MM.1S (cell line): ENCODE results near the gene PTGDR2.

Source experiments
- DNase-seq: peaks from one replicate; pipeline ENCODE4 v3.0.0-alpha.2; 2015
- H2AFZ ChIP-seq: fragments of 300-600 bp; sonication (generic); 2 replicates; pipeline ENCODE4 v1.6.0; 2016; ENCODE audit warnings: antibody characterized with exemption, low read length
- H3F3A ChIP-seq: fragments of 300-600 bp; sonication (generic); 2 replicates; pipeline ENCODE4 v1.6.1; 2016; ENCODE audit warnings: mild to moderate bottlenecking, antibody characterized with exemption, low read length, moderate library complexity, mixed read lengths; ENCODE audit not compliant: insufficient read depth
- H3K27ac ChIP-seq: fragments of 300-600 bp; sonication (generic); 2 replicates; pipeline ENCODE4 v1.5.1; 2016; ENCODE audit warnings: mild to moderate bottlenecking, low read length
- H3K27me3 ChIP-seq: fragments of 300-600 bp; sonication (generic); replicated peaks from 2 replicates; pipeline ENCODE4 v1.6.0; 2016; ENCODE audit warnings: low read length; ENCODE audit not compliant: insufficient read depth
- H3K36me3 ChIP-seq: fragments of 300-600 bp; sonication (generic); replicated peaks from 2 replicates; pipeline ENCODE4 v1.6.1; 2016; ENCODE audit warnings: mild to moderate bottlenecking, low read length, mixed read lengths; ENCODE audit not compliant: insufficient read depth
- H3K4me1 ChIP-seq: fragments of 300-600 bp; sonication (generic); 2 replicates; pipeline ENCODE4 v1.6.1; 2016; ENCODE audit warnings: low read length, mixed read lengths
- H3K4me2 ChIP-seq: fragments of 300-600 bp; sonication (generic); 2 replicates; pipeline ENCODE4 v1.6.0; 2016; ENCODE audit warnings: low read depth, low read length
- H3K4me3 ChIP-seq: fragments of 300-600 bp; sonication (generic); 2 replicates; pipeline ENCODE4 v1.5.1; 2016; ENCODE audit warnings: low read length, mixed read lengths
- H3K79me2 ChIP-seq: fragments of 300-600 bp; sonication (generic); 2 replicates; pipeline ENCODE4 v1.6.1; 2016; ENCODE audit warnings: mixed run types, low read length, mixed read lengths
- H3K9ac ChIP-seq: fragments of 300-600 bp; sonication (generic); 2 replicates; pipeline ENCODE4 v1.6.1; 2016; ENCODE audit warnings: low read length, mixed read lengths
- H3K9me2 ChIP-seq: fragments of 300-600 bp; sonication (generic); replicated peaks from 2 replicates; pipeline ENCODE4 v1.6.1; 2016; ENCODE audit warnings: mild to moderate bottlenecking, low read length, mixed read lengths; ENCODE audit not compliant: insufficient read depth
- H3K9me3 ChIP-seq: fragments of 300-600 bp; sonication (generic); replicated peaks from 2 replicates; pipeline ENCODE4 v1.6.1; 2016; ENCODE audit warnings: mild to moderate bottlenecking, low read length, mixed read lengths; ENCODE audit not compliant: insufficient read depth
- H4K20me1 ChIP-seq: fragments of 300-600 bp; sonication (generic); 2 replicates; pipeline ENCODE4 v1.6.1; 2016; ENCODE audit warnings: mild to moderate bottlenecking, low read length, moderate library complexity, mixed read lengths; ENCODE audit not compliant: insufficient read depth
- CTCF ChIP-seq: fragments of 300-600 bp; sonication (generic); IDR thresholded peaks from 2 replicates; pipeline ENCODE4 v1.5.1; 2016; ENCODE audit warnings: antibody characterized with exemption, low read length, mixed read lengths
- EZH2 ChIP-seq: fragments of 300-600 bp; sonication (generic); optimal IDR thresholded peaks from 2 replicates; pipeline ENCODE3; 2017; ENCODE audit warnings: low read depth, mild to moderate bottlenecking, antibody characterized with exemption, low read length, mixed read lengths
- EZH2phosphoT487 ChIP-seq: fragments of 300-600 bp; sonication (generic); IDR thresholded peaks from 2 replicates; pipeline ENCODE4 v1.6.1; 2018; ENCODE audit warnings: antibody characterized with exemption, low read length

Gene PTGDR2

GRCh38 chr11:60814112-60814511 lies 41.6 kb downstream of the PTGDR2 start:
- no peak overlapping the region for H3K4me3 ChIP-seq
- no peaks in the 10 kb centered on the region for H3K9me3 ChIP-seq
- H3K9me2 ChIP-seq, result no peaks in the 10 kb centered on the region
- TF ChIP-seq EZH2 (no peak), CTCF (no peak), EZH2phosphoT487 (no peak)
- DNase-seq, result no peak
- H3F3A ChIP-seq, result no peaks in the 10 kb centered on the region
- no peaks in the 10 kb centered on the region for H3K4me1 ChIP-seq
- H3K79me2 ChIP-seq, result no peaks in the 10 kb centered on the region
- H3K36me3 ChIP-seq, result no peaks in the 10 kb centered on the region
- H2AFZ ChIP-seq, result no peak overlapping the region
- no peak overlapping the region for H3K4me2 ChIP-seq
- H3K27ac ChIP-seq, result no peak overlapping the region
- H3K9ac ChIP-seq, result no peak overlapping the region
- no peaks in the 10 kb centered on the region for H3K27me3 ChIP-seq
- H4K20me1 ChIP-seq, result no peaks in the 10 kb centered on the region

- no peaks in the 10 kb centered on the region for H3F3A ChIP-seq
- no peak overlapping the region for H3K27ac ChIP-seq
- H3K79me2 ChIP-seq, result no peaks in the 10 kb centered on the region
- no peaks in the 10 kb centered on the region for H3K4me1 ChIP-seq
- no peaks in the 10 kb centered on the region for H4K20me1 ChIP-seq
- DNase-seq, result no peak
- H3K9me3 ChIP-seq, result no peaks in the 10 kb centered on the region
- no peak overlapping the region for H2AFZ ChIP-seq
- H3K9me2 ChIP-seq, result no peaks in the 10 kb centered on the region
- H3K4me2 ChIP-seq, result no peak overlapping the region
- H3K36me3 ChIP-seq, result no peaks in the 10 kb centered on the region
- no peak overlapping the region for H3K4me3 ChIP-seq
- H3K27me3 ChIP-seq, result no peaks in the 10 kb centered on the region
- no peak for TF ChIP-seq EZH2
- no peak for TF ChIP-seq EZH2phosphoT487
- no peak for TF ChIP-seq CTCF
- H3K9ac ChIP-seq, result no peak overlapping the region
Observed at GRCh38 chr11:60813324-60813723, 42.4 kb downstream of the PTGDR2 start.

GRCh38 chr11:60810569-60810968 lies 45.2 kb downstream of the PTGDR2 start:
- H3K4me3 ChIP-seq, result no peak overlapping the region
- no peak overlapping the region for H2AFZ ChIP-seq
- no peak overlapping the region for H3K4me2 ChIP-seq
- no peaks in the 10 kb centered on the region for H3K79me2 ChIP-seq
- no peak for DNase-seq
- H3K9me3 ChIP-seq, result no peaks in the 10 kb centered on the region
- no peaks in the 10 kb centered on the region for H3K36me3 ChIP-seq
- H3K9me2 ChIP-seq, result no peaks in the 10 kb centered on the region
- no peak overlapping the region for H3K27ac ChIP-seq
- no peaks in the 10 kb centered on the region for H4K20me1 ChIP-seq
- no peak for TF ChIP-seq EZH2phosphoT487
- no peak for TF ChIP-seq EZH2
- TF ChIP-seq CTCF, result no peak
- no peaks in the 10 kb centered on the region for H3K4me1 ChIP-seq
- H3K9ac ChIP-seq, result no peak overlapping the region
- no peaks in the 10 kb centered on the region for H3K27me3 ChIP-seq
- H3F3A ChIP-seq, result no peaks in the 10 kb centered on the region

GRCh38 chr11:60810151-60810550 lies 45.6 kb downstream of the PTGDR2 start:
- no peak overlapping the region for H2AFZ ChIP-seq
- no peaks in the 10 kb centered on the region for H3K79me2 ChIP-seq
- H3K4me1 ChIP-seq, result no peaks in the 10 kb centered on the region
- no peaks in the 10 kb centered on the region for H3F3A ChIP-seq
- H3K27me3 ChIP-seq, result no peaks in the 10 kb centered on the region
- H3K9ac ChIP-seq, result no peak overlapping the region
- TF ChIP-seq CTCF (no peak), EZH2phosphoT487 (no peak), EZH2 (no peak)
- DNase-seq, result no peak
- H3K9me2 ChIP-seq, result no peaks in the 10 kb centered on the region
- H3K27ac ChIP-seq, result no peak overlapping the region
- H3K9me3 ChIP-seq, result no peaks in the 10 kb centered on the region
- H3K36me3 ChIP-seq, result no peaks in the 10 kb centered on the region
- no peak overlapping the region for H3K4me3 ChIP-seq
- H4K20me1 ChIP-seq, result no peaks in the 10 kb centered on the region
- no peak overlapping the region for H3K4me2 ChIP-seq
